Gastroesophageal sphincter (tissue), 3 donors: ENCODE results near the gene VMP1.

Experiments
- EP300 ChIP-seq: sonication (generic); formaldehyde crosslinking; IDR thresholded peaks from one replicate; pipeline ENCODE4 v1.6.1; 2017; ENCODE audit warnings: antibody characterized with exemption, mild to moderate bottlenecking
- TF ChIP-seq, protein P1 (sequence below), 4 experiments: fragments of 200-600 bp in 2 of 4; fragments of 450-650 bp in 2 of 4; sonication (generic) in 1 of 4; IDR thresholded peaks; one replicate each; pipeline ENCODE4 v1.5.1; 2017 to 2019; ENCODE audit warnings: antibody characterized with exemption in 4 of 4, mild to moderate bottlenecking in 2 of 4, moderate library complexity in 2 of 4

DNA sequence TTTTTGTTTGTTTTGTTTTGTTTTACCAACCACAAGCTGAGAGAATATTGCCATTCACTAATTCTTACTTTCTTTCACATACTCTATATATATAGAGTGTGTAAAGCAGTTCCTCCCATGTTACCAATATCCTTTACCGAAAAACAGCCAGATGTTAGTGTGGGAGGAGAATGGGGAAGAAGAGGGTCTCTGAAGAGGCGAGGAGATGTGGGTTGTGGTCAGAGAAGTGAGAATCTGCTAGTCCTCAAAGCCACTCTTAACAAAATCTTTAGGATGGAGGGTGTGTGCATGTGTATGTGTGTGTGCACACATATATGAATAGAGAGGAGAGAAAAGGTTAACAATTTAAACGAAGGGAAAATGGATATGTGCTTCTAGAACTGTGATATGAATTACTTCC is 104.7 kb downstream of the VMP1 start:
- TF ChIP-seq, protein P1, sequence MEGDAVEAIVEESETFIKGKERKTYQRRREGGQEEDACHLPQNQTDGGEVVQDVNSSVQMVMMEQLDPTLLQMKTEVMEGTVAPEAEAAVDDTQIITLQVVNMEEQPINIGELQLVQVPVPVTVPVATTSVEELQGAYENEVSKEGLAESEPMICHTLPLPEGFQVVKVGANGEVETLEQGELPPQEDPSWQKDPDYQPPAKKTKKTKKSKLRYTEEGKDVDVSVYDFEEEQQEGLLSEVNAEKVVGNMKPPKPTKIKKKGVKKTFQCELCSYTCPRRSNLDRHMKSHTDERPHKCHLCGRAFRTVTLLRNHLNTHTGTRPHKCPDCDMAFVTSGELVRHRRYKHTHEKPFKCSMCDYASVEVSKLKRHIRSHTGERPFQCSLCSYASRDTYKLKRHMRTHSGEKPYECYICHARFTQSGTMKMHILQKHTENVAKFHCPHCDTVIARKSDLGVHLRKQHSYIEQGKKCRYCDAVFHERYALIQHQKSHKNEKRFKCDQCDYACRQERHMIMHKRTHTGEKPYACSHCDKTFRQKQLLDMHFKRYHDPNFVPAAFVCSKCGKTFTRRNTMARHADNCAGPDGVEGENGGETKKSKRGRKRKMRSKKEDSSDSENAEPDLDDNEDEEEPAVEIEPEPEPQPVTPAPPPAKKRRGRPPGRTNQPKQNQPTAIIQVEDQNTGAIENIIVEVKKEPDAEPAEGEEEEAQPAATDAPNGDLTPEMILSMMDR (IDR thresholded peaks at IDR 0.05) = no peak
- TF ChIP-seq EP300 = no peak
